Fibroblast of pulmonary artery (primary cell): Measurements from ENCODE around the gene TEX38.

Experiments used
- DNase-seq: peaks from one replicate; pipeline ENCODE4 v3.0.0-alpha.2; 2010; ENCODE audit warnings: low read depth
- H3K4me3 ChIP-seq: replicated peaks from 2 replicates; pipeline ENCODE4 v1.5.1; 2011; ENCODE audit warnings: low read depth, mild to moderate bottlenecking, control low read depth, low read length, moderate library complexity
- CTCF ChIP-seq: IDR thresholded peaks from 2 replicates; pipeline ENCODE4 v1.5.1; 2011; ENCODE audit warnings: mild to moderate bottlenecking, control low read depth, low read length, inconsistent platforms; ENCODE audit errors: missing control alignments

Gene TEX38

GRCh38 chr1:46677339-46677738 is 5.7 kb downstream of the TEX38 start:
- DNase-seq, result no peak
- H3K4me3 ChIP-seq, result no peak overlapping the region
- no peak for TF ChIP-seq CTCF

GRCh38 chr1:46679789-46680573 is 8.3 kb downstream of the TEX38 start:
- no peak for DNase-seq
- no peak for TF ChIP-seq CTCF
- no peak overlapping the region for H3K4me3 ChIP-seq

- DNase-seq, result no peak
- no peak for TF ChIP-seq CTCF
- H3K4me3 ChIP-seq, result no peak overlapping the region
Observed at GRCh38 chr1:46681333-46682034, 9.8 kb downstream of the TEX38 start.

GRCh38 chr1:46682064-46682463 is 10.4 kb downstream of the TEX38 start:
- no peak for DNase-seq
- no peak overlapping the region for H3K4me3 ChIP-seq

GRCh38 chr1:46684670-46685069 is 13.0 kb downstream of the TEX38 start:
- TF ChIP-seq CTCF, result no peak
- no peak overlapping the region for H3K4me3 ChIP-seq
- no peak for DNase-seq

More at GRCh38 chr1:46682064-46682463, 10.4 kb downstream of the TEX38 start:
- TF ChIP-seq CTCF, result no peak

- no peak for DNase-seq
- no peak overlapping the region for H3K4me3 ChIP-seq
- TF ChIP-seq CTCF, result no peak
Observed at GRCh38 chr1:46686255-46686654, 14.6 kb downstream of the TEX38 start.
